T follicular helper cell (primary cell): ENCODE measurements around the gene ELF1.
"Not testable (repeated sequence)": the region's sequence is repeated elsewhere in the genome, so short reads cannot be mapped to it uniquely, and the experiment has no call there.

Experiments
- DNase-seq: peaks from one replicate; pipeline ENCODE4 v3.0.0-alpha.2; 2020; ENCODE audit warnings: low read depth

ELF1 gene

GRCh38 chr13:41042419-41042818, 23.3 kb upstream of the ELF1 start:
- not testable (repeated sequence) for DNase-seq

GRCh38 chr13:41040584-41041334, 21.6 kb upstream of the ELF1 start:
- no peak for DNase-seq

GRCh38 chr13:41039746-41040145, 20.6 kb upstream of the ELF1 start:
- no peak for DNase-seq

GRCh38 chr13:41036557-41036956, 17.4 kb upstream of the ELF1 start:
- DNase-seq, result not testable (repeated sequence)

GRCh38 chr13:41034881-41035280, 15.8 kb upstream of the ELF1 start:
- DNase-seq, result no peak

- no peak for DNase-seq
Measured at GRCh38 chr13:41034382-41034781, 15.3 kb upstream of the ELF1 start.

GRCh38 chr13:41032691-41033376, 13.7 kb upstream of the ELF1 start:
- DNase-seq, result no peak

- no peak for DNase-seq
Measured at GRCh38 chr13:41029629-41030028, 10.5 kb upstream of the ELF1 start.

GRCh38 chr13:41028051-41028450, 8.9 kb upstream of the ELF1 start:
- DNase-seq, result no peak

GRCh38 chr13:41026788-41027187, 7.7 kb upstream of the ELF1 start:
- DNase-seq, result no peak

- no peak for DNase-seq
Measured at GRCh38 chr13:41025518-41025917, 6.4 kb upstream of the ELF1 start.

GRCh38 chr13:41019578-41020347, 647 bp upstream of the ELF1 start:
- DNase-seq, result no peak

- DNase-seq, result no peak
Measured at GRCh38 chr13:41018602-41018948, 541 bp downstream of the ELF1 start.

GRCh38 chr13:41017817-41018601, 1.1 kb downstream of the ELF1 start:
- DNase-seq, result no peak

GRCh38 chr13:41017159-41017558, 2.0 kb downstream of the ELF1 start:
- DNase-seq, result peak; percentile 13

GRCh38 chr13:41015920-41016319, 3.2 kb downstream of the ELF1 start:
- no peak for DNase-seq

GRCh38 chr13:41013835-41014234, 5.3 kb downstream of the ELF1 start:
- DNase-seq, result no peak

GRCh38 chr13:41012536-41012935, 6.6 kb downstream of the ELF1 start:
- no peak for DNase-seq

GRCh38 chr13:41011382-41011956, 7.6 kb downstream of the ELF1 start:
- no peak for DNase-seq

- no peak for DNase-seq
Measured at GRCh38 chr13:41008349-41008980, 10.7 kb downstream of the ELF1 start.

- DNase-seq, result no peak
Measured at GRCh38 chr13:41007744-41008128, 11.4 kb downstream of the ELF1 start.
